Gastroesophageal sphincter (tissue), 3 donors: ENCODE measurements around the gene PRR5L.

Experiments used
- EP300 ChIP-seq: sonication (generic); formaldehyde crosslinking; IDR thresholded peaks from one replicate; pipeline ENCODE4 v1.6.1; 2017; ENCODE audit warnings: antibody characterized with exemption, mild to moderate bottlenecking
- POLR2A ChIP-seq, 2 donors: fragments of 450-650 bp; IDR thresholded peaks; one replicate each; pipeline ENCODE4 v1.6.1; 2017; ENCODE audit warnings: antibody characterized with exemption in 2 of 2, mild to moderate bottlenecking in 2 of 2, moderate library complexity in 1 of 2
- POLR2AphosphoS5 ChIP-seq: sonication (generic); formaldehyde crosslinking; IDR thresholded peaks from one replicate; pipeline ENCODE4 v1.6.1; 2017; ENCODE audit warnings: antibody characterized with exemption
- TF ChIP-seq, protein P1 (sequence below), 4 experiments: fragments of 200-600 bp in 2 of 4; fragments of 450-650 bp in 2 of 4; sonication (generic) in 1 of 4; IDR thresholded peaks; one replicate each; pipeline ENCODE4 v1.5.1; 2017 to 2019; ENCODE audit warnings: antibody characterized with exemption in 4 of 4, mild to moderate bottlenecking in 2 of 4, moderate library complexity in 2 of 4

DNA sequence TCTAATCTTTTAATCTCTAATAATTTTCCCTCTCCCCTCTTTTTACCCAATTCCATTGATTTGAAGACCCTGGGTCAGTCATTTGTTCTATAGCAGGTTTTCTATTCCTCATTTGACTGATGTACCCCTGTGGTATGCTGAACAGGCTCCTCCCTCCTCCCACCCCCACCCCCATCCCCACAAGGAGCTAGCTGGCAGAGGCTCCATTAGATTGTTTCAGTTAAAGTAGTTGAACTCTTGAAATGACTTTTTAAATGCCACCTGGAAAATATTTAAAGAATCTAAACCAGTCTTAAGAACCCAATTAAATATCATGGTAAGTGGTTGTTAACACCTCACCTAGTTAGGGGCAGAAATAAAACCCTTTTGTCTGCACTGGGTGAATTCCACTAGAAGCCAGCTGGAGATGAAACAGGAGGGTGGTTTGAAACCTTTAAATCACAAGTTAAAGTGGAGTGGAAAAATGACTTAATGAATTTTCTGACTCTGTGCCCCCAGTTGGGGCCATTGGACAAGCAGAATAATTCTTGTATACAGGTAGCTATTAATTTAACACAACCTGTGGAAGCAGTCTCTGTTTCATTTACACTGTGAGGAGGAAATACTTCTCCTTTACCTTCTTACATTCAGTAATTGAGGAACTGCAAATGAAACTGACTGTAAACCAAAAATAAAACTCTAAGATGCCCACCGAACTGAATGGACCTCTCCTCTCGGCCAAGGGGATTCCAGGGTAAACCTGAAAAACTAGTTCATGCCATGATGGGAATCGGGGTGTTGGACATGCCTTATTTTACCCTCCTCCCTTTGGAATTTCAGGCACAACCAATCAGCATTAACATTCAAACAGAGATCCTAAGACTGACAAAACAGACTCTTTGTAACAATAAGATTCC, 30.7 kb downstream of the PRR5L start:
- TF ChIP-seq, protein P1, sequence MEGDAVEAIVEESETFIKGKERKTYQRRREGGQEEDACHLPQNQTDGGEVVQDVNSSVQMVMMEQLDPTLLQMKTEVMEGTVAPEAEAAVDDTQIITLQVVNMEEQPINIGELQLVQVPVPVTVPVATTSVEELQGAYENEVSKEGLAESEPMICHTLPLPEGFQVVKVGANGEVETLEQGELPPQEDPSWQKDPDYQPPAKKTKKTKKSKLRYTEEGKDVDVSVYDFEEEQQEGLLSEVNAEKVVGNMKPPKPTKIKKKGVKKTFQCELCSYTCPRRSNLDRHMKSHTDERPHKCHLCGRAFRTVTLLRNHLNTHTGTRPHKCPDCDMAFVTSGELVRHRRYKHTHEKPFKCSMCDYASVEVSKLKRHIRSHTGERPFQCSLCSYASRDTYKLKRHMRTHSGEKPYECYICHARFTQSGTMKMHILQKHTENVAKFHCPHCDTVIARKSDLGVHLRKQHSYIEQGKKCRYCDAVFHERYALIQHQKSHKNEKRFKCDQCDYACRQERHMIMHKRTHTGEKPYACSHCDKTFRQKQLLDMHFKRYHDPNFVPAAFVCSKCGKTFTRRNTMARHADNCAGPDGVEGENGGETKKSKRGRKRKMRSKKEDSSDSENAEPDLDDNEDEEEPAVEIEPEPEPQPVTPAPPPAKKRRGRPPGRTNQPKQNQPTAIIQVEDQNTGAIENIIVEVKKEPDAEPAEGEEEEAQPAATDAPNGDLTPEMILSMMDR (IDR thresholded peaks at IDR 0.05) = no peak
- TF ChIP-seq POLR2A (IDR thresholded peaks at IDR 0.05) (no peak), POLR2AphosphoS5 (no peak), EP300 (no peak)
